Activated T-cell treated with anti-CD3 and anti-CD28 coated beads, Interleukin-2, amount 50 U/mL, for 1 hour (primary cell): Measurements from ENCODE around the gene TIGD1.

Experiments used
- DNase-seq: peaks from one replicate; pipeline ENCODE4 v3.0.0-alpha.2; 2020

The TIGD1 gene

DNA sequence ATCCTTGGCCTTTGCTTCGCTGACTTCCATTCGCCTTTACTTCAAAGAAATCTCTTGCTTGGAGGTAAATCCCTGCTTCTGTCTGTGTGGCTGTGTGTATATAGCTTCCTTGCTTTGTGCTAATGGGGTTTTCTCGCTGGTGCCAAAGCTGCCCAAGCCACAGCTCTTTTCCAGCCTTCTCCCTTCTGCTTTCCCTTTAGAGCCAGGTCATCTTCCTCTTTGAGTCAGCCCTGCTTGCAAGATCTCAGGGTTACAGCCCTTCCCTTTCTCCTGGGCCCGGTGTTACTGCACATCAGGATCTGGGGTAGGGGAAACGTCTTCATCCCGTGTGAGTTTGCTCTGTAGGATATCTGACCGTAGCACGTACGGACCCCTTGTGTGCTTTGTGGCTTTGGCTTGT, 19.2 kb upstream of the TIGD1 start:
- no peak for DNase-seq

DNA sequence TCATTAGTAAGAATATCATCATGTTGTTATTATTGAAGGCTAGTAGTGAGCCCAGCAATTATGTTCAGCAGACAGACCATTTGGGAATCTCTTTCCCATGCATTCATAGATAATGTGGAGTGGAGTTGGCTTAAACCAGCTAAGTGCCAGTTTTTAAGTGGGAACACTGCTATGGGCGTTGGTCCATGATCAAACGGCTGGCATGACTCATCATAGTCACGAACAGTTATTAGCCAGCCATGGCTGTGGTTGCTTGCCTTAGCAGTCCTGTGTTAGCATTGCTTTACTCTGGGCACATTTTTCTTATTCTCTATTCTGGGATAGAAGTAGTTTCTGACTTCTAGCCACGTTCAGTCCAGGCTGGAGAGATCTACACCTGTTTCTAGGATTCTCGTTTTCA, 17.8 kb upstream of the TIGD1 start:
- no peak for DNase-seq

DNA sequence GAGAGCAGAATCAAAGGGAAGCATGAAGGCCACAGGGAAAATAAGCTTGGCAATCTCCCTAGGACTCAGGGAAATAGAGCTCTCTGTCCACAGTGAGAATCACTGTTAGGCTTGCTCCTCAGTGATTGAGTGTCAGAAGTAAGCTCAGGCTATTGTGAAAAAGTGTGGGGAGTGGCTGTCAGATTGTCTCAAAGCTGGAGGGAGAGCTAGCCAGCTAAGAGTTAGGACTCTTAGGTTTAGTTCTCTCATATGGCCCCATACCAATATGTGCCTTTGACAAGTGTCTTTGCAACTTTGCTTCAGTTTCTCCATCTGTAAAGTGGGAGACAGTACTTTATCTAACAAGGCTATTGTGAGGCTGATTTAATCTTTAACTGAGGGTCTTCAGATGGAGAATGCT, 17.4 kb upstream of the TIGD1 start:
- no peak for DNase-seq

DNA sequence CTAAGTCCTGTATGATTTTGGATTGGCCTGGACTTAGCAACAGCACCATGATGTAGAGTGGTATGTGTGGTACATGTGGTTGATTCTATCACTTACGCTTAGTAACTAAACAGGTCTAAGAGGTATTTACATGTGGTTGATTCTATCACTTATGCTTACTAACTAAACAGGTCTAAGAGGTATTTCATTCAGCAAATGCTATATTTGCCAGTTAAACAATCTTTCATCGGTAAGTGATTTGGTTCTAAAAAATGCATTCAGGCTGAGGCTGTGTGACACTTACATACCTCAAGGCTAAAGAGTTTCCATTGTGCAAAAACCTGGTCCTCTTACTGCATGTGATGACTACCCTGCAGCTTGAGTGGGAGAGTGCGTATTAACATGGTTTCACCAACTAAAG, 13.2 kb upstream of the TIGD1 start:
- no peak for DNase-seq

DNA sequence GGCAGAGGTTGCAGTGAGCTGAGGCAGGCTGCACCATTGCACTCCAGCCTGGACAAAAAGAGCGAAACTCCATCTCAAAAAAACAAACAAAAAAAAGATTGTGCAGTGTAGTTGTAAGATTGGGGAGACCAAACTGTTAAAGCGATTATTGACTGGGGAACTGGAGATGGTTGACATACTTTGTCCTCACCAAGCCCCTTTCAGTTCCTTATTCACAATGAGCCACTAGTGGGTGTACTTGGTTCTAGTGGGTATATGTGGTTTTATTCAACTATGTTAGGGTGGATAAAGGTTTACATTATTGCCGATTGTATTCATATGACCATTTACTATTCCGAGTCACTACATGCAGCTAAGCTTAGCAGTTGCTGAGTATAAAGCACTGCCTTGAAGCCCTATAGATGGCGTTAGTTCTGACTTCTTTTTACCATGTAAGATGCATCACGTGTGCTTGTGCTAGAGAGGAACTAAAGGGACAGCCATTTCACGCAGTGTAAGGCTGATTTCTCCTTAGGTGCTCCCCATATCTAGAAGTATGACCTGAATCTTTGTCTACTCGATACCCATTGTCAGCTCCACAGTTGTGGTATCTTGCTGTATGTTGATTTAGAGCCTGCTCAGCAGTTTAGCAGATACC, 12.3 kb upstream of the TIGD1 start:
- DNase-seq = no peak

DNA sequence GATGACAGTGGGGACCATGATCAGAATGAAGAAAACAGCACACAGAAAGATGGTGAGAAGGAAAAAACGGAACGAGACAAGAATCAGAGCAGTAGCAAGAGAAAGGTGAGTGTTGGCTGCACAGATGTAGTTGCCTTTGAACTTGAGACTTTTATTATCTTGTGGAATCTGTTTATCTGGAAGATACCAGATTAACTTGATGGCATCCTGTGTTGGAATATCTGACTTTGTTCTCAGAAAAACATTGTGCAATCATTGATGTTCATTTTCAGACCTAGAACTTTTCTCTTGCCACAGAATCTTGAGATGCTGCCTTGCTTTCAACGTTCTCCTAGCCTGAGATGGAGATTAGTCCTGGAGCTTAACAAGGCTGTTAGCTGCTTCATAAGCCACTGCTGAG, 6.1 kb upstream of the TIGD1 start:
- no peak for DNase-seq

DNA sequence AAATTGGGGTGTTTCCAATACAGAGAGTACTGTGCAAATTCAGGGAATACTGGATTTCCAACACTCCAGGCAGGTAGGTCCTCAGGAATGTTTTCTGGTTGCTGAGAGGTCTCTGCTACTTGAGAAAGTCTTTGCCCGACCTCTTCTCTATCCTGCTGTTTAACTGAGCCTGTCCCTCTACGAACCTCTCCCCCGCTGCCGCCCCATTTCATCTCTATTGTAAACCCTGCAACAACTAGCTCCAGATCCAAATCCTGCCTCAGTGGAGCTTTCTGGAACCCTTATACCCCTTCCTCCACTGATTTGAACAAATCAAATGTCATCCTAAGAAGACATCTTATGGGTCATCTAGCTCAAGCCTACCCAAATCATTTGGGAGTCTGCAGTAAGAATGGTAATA, 1.4 kb upstream of the TIGD1 start:
- no peak for DNase-seq

DNA sequence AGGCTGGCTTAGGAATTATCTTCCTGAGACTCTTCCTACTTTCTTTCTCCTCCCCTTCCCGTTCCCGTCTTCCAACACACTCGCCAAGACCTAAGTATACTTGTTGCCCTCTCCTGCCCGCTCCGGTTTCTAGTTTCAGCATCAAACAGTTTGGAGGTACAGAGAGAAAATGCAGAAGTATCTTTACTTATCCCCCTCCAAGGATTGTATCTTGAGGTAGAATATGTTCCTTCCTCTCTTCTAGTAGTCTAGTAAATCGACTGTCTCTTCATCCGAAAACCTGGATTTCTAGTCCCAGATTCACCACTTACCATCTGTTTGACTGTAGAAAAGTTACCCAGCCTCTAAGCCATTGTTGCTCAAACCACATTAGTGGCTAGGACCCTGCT, 887 bp upstream of the TIGD1 start:
- no peak for DNase-seq

DNA sequence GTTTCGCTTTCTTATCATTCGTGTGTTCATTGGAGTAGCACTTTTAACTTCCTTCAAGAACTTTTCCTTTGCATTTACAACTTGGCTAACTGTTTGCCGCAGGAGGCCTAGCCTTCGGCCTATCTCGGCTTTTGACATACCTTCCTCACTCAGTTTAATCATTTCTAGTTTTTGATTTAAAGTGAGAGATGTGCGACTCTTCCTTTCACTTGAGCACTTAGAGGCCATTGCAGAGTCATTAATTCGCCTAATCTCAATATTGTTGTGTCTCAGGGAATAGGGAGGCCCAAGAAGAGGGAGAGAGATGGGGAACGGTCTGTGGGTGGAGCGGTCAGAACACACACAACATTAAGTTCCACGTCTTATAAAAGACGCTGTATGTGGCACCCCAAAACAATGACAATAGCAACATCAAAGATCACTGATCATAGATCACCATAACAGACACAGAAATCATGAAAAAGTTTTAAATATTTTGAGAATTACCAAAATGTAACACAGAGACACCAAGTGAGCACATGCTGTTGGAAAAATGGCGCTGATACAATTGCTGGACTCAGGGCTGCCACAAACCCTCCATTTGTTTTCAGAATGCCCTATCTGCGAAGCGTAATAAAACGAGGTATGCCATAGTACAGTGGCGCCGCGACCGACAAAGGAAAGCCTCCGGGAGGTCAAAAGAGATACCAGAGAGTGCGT, 553 bp downstream of the TIGD1 start:
- DNase-seq = no peak

DNA sequence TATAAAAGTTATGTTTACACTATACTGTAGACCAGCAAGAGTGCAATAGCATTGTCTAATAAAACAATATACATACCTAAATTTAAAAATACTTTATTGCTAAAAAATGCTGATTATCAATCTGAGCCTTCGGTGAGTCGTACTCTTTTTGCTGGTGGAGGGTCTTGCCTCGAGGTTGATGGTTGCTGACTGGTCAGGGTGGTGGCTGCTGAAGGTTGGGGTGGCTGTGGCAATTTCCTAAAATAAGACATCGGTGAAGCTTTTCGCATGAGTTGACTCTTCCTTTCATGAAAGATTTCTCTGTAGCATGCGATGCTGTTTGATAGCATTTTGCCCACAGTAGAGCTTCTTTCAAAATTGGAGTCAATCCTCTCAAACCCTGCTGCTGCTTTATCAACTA, 2.4 kb downstream of the TIGD1 start:
- DNase-seq = no peak

DNA sequence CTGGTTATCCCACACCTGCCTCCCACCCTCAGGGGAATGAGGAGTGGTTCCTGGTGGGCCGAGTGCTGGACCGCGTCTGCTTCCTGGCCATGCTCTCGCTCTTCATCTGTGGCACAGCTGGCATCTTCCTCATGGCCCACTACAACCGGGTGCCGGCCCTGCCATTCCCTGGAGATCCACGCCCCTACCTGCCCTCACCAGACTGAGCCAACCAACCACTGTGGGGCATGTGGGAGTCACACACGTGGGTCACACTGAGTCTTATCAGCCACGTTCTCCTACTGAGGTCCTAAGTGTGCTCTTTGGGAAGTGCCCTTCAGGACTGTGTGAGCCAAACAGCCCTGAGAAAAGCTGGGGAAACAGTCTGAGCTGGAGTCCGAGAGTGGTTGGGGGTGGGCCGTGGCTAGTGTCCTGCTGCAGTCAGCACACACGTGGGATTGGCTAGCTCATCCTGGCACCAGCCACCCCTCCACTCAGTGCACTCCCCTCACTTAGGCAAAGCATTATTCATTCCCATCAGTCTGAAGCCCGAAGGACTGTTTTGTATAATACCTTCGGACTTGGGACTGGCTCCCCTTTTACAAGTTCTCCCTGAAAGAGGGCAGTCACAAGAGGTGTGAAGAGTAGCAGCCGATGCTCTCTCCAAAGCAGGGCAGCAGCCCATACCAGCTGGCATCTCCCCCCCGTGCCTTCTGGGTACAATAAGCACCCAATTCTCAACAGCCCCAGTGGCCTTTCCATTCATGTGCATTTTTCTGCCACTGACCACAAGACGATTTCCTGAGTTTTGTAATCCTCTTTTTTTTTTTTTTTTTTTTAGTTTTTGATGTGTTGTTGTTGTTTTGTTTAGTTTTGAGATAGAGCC, 4.6 kb downstream of the TIGD1 start:
- DNase-seq = no peak

DNA sequence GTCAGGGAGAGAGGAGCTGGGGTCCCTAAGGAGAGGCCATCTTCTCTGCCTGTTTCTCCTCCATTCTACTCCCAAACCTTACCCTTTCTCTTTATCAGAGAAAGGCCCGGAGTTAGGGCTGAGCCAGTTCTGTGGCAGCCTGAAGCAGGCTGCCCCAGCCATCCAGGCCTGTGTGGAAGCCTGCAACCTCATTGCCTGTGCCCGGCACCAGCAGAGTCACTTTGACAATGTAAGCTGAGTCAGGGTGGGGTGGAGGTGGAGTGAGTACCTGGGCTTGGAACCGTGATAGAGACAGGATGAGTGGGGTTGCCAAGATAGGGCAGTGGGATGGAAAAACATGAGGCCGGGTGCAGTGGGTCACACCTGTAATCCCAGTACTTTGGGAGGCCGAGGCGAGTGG, 5.7 kb downstream of the TIGD1 start:
- DNase-seq = no peak

DNA sequence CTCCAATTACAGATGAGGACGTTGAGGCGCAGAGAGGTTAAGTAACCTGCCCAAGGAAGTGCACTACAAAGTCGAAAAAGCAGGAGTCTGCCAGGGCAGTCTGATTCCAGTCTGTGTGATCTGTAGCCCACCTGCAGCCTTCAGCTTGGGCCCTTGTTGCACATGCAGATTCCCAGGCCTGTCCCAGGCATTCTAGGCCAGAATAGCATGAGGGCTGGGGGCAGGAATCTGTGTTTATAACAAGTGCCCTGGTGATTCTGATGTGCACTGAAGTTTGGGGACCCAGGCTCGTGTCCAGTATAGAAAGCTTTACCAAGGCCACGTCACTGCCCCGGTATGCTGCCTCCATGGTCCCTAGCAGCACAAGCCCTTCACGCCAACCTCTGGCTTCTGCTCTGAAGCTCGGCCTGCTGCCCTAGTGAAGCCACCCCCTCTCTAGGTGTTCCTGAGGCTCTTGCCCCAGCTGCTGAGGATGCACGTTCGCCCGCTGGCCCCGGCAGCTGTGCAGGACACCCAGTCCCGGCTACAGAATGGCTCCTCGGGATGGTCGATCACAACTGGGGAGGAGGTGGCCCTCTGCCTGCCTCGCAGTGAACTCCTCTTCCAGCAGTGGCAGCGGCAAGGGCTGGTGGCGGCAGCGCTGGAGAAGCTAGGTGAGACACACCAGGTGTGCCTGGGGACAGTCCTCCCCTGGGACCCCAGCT, 6.3 kb downstream of the TIGD1 start:
- no peak for DNase-seq

DNA sequence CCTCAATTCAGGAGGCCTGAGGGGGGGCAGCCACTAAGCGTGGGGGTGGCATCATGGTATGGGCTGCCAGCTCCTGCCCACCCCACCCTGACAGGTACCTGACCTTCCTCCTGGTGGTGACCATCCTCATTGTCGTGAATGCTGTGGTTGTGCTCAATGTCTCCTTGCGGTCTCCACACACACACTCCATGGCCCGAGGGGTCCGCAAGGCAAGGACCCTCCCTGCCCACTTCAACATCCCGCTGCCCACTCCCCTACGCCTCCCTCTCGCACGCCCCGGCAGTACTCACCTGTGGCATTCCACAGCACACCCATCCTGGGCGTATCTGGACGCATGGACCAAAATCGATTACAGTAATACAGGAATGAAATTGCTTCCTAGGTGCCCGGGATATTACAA, 6.9 kb downstream of the TIGD1 start:
- no peak for DNase-seq

DNA sequence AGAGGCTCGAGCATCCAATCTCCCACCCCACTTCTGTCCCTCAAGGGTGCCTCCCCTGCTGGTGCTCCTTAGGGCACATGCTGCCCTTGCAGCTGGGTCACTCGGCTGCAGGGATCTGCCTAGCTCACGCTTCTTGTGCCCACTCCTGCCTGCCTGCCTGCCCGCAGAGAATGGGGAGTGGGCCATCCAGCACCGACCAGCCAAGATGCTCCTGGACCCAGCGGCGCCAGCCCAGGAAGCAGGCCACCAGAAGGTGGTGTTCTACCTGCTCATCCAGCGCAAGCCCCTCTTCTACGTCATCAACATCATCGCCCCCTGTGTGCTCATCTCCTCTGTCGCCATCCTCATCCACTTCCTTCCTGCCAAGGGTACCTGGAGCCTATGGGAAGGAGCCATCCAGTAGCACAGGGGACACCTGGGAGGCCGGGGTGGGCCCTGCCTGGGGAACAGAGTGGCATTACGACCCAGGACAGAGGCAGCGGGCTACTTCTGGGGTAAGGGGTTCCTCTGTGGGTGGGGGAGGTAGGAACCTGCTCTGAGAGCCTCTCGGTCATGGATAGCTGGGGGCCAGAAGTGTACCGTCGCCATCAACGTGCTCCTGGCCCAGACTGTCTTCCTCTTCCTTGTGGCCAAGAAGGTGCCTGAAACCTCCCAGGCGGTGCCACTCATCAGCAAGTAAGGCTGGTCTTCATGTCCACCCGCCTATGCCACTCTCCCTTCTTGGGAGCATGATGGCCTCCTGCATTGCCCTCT, 7.5 kb downstream of the TIGD1 start:
- no peak for DNase-seq

DNA sequence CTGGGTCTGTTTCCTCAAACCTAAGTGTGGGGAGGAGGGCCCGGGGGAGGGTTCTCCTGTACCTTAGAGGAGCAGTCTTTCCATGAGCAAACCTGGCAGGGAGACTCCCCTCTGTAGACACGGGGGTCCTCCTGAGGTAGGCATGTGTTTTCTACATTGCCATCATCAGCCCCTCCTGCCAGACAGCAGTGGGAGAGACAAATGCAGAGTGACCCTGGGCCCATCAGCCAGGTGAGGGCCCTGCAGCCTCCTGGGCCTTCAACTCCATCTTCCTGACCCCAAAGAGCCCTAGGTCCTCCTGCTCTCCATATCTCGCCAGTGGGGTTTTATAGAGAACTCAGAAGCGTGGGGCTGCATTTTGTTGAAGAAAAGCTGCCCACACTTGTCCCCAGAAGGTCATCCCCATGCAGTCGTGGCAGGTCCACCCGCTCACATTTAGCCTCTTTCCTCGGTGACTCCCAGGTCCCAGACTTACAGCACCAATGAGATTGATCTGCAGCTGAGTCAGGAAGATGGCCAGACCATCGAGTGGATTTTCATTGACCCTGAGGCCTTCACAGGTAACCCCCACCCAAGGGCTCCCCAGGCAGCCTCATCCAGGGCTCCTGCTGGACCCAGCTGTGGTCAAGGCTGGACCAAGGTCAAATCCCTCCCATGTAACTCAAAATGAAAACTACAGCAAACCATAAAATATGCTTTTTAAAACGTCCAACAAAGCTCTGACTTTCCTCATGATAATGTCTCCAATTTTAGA, 8.2 kb downstream of the TIGD1 start:
- DNase-seq = no peak

DNA sequence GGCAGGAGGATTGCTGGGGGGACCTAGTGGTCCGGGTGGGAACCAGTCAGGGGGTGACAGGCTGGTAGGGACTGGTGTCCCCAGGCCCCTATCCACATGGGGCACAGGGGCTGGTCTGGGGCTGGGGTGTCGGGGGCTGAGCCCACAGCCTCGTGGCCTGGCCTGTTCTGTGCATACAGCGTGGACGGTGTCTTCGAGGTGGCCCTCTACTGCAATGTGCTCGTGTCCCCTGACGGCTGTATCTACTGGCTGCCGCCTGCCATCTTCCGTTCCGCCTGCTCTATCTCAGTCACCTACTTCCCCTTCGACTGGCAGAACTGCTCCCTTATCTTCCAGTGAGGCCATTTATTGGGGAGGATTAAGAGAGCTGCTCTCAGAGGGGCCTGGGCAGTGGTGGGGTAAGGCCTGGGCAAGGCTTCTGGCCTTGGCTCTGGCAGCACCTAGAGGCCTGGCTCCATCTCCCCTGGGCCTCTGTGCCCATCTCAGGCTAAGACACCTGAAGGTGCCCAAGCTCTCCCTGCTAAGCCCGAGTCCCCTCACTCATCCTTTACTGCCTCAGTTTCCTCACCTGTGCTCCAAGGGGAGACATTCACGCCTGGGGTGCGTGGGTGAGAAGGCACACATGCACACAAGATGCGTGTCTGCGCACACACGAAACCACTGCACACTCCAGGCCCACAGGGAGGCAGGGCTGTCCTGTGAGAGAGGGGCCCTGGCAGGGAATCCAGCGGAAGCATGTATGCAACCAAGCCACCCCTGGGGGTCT, 9.0 kb downstream of the TIGD1 start:
- DNase-seq = no peak

DNA sequence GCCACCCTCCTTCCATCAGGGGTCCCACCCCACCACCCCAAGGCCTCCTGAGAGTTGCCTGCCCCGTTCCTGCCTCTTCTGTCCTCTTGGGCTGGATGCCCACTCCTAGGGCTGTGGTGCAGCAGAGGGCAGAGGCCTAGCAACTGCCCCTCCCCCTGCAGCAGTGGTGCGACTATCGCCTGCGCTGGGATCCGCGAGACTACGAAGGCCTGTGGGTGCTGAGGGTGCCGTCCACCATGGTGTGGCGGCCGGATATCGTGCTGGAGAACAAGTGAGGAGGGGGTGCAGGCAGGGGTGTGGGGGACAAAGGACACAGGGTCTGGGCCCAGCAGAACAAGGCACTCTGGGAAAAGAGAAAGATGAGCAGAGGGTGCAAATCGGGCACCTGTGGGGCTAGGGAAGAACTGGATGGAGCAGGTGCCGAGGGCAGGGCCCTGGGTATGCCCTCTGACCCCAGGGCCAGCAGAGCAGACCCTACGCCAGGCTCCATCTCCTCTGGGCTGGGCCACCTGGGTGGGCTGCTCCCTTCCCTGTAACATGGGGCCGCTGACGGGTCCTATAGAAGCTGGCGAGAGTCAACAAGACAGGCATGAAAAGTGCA, 9.8 kb downstream of the TIGD1 start:
- no peak for DNase-seq

DNA sequence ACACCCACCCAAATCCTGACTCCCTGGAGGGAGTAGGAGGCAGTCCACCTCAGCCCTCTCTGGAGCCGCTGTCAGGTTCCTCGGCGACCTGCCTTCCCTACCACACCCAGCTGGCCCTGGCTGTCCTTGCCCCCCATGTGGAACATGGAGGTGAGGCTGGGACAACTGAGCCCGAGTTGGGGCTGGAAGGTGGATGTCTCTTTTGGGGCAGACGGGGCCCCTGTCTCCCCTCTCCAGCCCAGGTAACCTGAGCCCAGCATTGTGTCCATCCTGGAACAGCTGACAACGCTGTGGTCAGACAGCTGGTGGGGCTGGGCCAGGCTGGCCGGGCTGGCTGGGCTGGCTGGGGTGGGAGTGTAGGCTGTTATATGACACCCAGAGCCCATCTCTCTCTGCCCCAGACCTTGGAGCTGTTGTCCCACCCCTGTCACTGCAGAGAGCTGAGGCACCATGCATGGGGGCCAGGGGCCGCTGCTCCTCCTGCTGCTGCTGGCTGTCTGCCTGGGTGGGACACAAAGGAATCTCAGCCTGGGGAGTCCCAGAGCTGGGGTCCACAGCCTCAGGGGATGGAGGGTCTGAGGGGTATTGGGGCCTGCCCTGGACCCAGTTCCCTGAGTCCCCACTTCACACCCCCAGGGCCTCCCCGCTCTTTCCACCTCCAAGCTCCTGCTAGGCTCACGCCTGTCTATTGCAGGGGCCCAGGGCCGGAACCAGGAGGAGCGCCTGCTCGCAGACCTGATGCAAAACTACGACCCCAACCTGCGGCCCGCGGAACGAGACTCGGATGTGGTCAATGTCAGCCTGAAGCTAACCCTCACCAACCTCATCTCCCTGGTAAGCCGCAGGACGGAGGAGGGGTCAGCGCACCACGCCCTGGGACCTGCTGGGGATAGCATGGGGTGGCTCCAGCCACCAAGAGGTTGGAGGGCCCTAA, 10.8 kb downstream of the TIGD1 start, which contains the start of gene CHRNG:
TSS of gene CHRNG (plus strand) at position 395 of the 934 bp plus-strand sequence. CDS start at position 451, 56 bp downstream.
- DNase-seq = no peak
